Measurements from ENCODE around the gene BUD31. TPM values are rescaled to one million over a fixed set of nuclear protein-coding genes. Genes with fewer than 3 reads are reported as not detected.

The BUD31 gene
- total RNA-seq: 10 to 100 TPM; 44.6 to 89.8 (median 69.3) TPM
- polyA plus RNA-seq: 100 to 1,000 TPM; 118 to 141 (median 119) TPM

- no peaks in the 10 kb centered on the region for H3K27me3 ChIP-seq
- peaks cover 0 to 46% (median 32%) of the 10 kb centered on the region in 4 donors for H3K36me3 ChIP-seq
- 0% methylated on average over 72 of the region's 72 CpGs for WGBS, 2 donors
- H3K9me3 ChIP-seq: no peaks in the 10 kb centered on the region
- DNase-seq: peak; percentile 97
- peak within 1 kb of the TSS; percentile 80 to 99 (median 96) for H3K4me3 ChIP-seq
- H3K4me1 ChIP-seq: peaks cover 0 to 58% (median 51%) of the 10 kb centered on the region in 4 donors
- peak within 1 kb of the TSS; percentile 95 to 99 (median 96) for H3K27ac ChIP-seq
- TF ChIP-seq EP300 (IDR thresholded peaks at IDR 0.05) (peak in 2 of 4 donors; percentile 7 to 44), POLR2AphosphoS5 (IDR thresholded peaks at IDR 0.05) (peak; percentile 89 to 97 (median 92)), POLR2A (IDR thresholded peaks at IDR 0.05) (peak; percentile 75 to 81), CTCF (IDR thresholded peaks at IDR 0.05) (peak in 1 of 4 experiments; percentile 42)
- intact Hi-C loops (cut with DNase I): loop anchor here (1.0 to 5.0 kb wide), 3 partner anchors 34 to 1834 kb away; partner anchors contain the start of gene ARPC1B
Measured at GRCh38 chr7:99408379-99409191, at the start of gene BUD31, which contains the start of gene PDAP1. TSS of gene BUD31 (plus strand) at chr7:99408969. CDS start at chr7:99411093, 2,124 bp downstream. TSS of gene PDAP1 (minus strand) at chr7:99408597. CDS start at chr7:99408548, 49 bp downstream.

GRCh38 chr7:99359465-99360154 lies 49.2 kb upstream of the BUD31 start:
- H3K36me3 ChIP-seq: peaks cover 36 to 98% (median 59%) of the 10 kb centered on the region in 4 donors
- H3K27me3 ChIP-seq: no peaks in the 10 kb centered on the region
- no peak overlapping the region for H3K4me3 ChIP-seq
- no peaks in the 10 kb centered on the region for H3K9me3 ChIP-seq
- no peaks in the 10 kb centered on the region for H3K4me1 ChIP-seq
- no peak for TF ChIP-seq POLR2A (IDR thresholded peaks at IDR 0.05)
- no peak for TF ChIP-seq POLR2AphosphoS5 (IDR thresholded peaks at IDR 0.05)
- TF ChIP-seq EP300 (IDR thresholded peaks at IDR 0.05): no peak
- TF ChIP-seq CTCF (IDR thresholded peaks at IDR 0.05): no peak
- intact Hi-C loops (cut with DNase I): no loop called here
- peak overlapping the region in 3 of 4 donors; percentile 31 to 57 (median 46) for H3K27ac ChIP-seq
- DNase-seq: peak; percentile 64
- WGBS, 2 donors: 92 to 93% methylated on average over 22 of the region's 22 CpGs

- Histone ChIP-seq H3K4me1 (no peaks in the 10 kb centered on the region), H3K9me3 (no peaks in the 10 kb centered on the region), H3K27me3 (no peaks in the 10 kb centered on the region), H3K4me3 (no peak overlapping the region), H3K36me3 (peaks cover 22 to 97% (median 59%) of the 10 kb centered on the region in 4 donors), H3K27ac (no peak overlapping the region)
- WGBS, 2 donors: 85 to 89% methylated on average over 3 of the region's 3 CpGs
- no peak for DNase-seq
- intact Hi-C loops (cut with DNase I): no loop called here
- TF ChIP-seq POLR2A (IDR thresholded peaks at IDR 0.05): no peak
- no peak for TF ChIP-seq EP300 (IDR thresholded peaks at IDR 0.05)
- TF ChIP-seq CTCF (IDR thresholded peaks at IDR 0.05): no peak
- TF ChIP-seq POLR2AphosphoS5 (IDR thresholded peaks at IDR 0.05): no peak
Measured at GRCh38 chr7:99362801-99363200, 46.0 kb upstream of the BUD31 start.

GRCh38 chr7:99363286-99363685 lies 45.5 kb upstream of the BUD31 start:
- H3K4me1 ChIP-seq: no peaks in the 10 kb centered on the region
- no peak overlapping the region for H3K4me3 ChIP-seq
- intact Hi-C loops (cut with DNase I): no loop called here
- no peak for TF ChIP-seq EP300 (IDR thresholded peaks at IDR 0.05)
- 95 to 96% methylated on average over 5 of the region's 5 CpGs for WGBS, 2 donors
- H3K9me3 ChIP-seq: no peaks in the 10 kb centered on the region
- H3K27ac ChIP-seq: no peak overlapping the region
- DNase-seq: no peak
- H3K27me3 ChIP-seq: no peaks in the 10 kb centered on the region
- H3K36me3 ChIP-seq: peaks cover 18 to 92% (median 55%) of the 10 kb centered on the region in 4 donors
